Bronchial epithelial cell (primary cell): ENCODE data around the gene MRE11. TPM values are rescaled to one million over a fixed set of nuclear protein-coding genes. Genes with fewer than 3 reads are reported as not detected.

Source experiments
- DNase-seq: peaks from one replicate; pipeline ENCODE4 v3.0.0-alpha.2; 2010; ENCODE audit warnings: low read depth
- FAIRE-seq: peaks from 2 replicates; lab custom pipeline; 2011; peaks lifted over from hg19 to GRCh38; lab: Jason Lieb, UNC
- H3K27me3 ChIP-seq: 2 replicates; pipeline ENCODE4 v1.5.1; 2011; ENCODE audit warnings: low read length; ENCODE audit not compliant: control insufficient read depth, insufficient read depth
- H3K36me3 ChIP-seq: 2 replicates; pipeline ENCODE4 v1.5.1; 2011; ENCODE audit warnings: low read length; ENCODE audit not compliant: control insufficient read depth, insufficient read depth
- H3K4me3 ChIP-seq: 2 replicates; pipeline ENCODE4 v1.5.1; 2011; ENCODE audit warnings: mild to moderate bottlenecking, low read depth, low read length, control low read depth
- total RNA-seq: library from RNA; depleted of rRNA; stranded (reverse); fragments of >200 nt; gene quantifications from 2 replicates; pipeline ENCODE4 v1.2.1, GENCODE V29; 2014
- TF ChIP-seq, protein P1 (sequence below): IDR thresholded peaks from 2 replicates; pipeline ENCODE4 v1.5.1; 2011; ENCODE audit warnings: mild to moderate bottlenecking, moderate library complexity, low read length, control low read depth, inconsistent platforms; ENCODE audit not compliant: insufficient read depth, severe bottlenecking

The MRE11 gene
- total RNA-seq, 1 donor from 2014 or later, result 9.7 TPM

DNA sequence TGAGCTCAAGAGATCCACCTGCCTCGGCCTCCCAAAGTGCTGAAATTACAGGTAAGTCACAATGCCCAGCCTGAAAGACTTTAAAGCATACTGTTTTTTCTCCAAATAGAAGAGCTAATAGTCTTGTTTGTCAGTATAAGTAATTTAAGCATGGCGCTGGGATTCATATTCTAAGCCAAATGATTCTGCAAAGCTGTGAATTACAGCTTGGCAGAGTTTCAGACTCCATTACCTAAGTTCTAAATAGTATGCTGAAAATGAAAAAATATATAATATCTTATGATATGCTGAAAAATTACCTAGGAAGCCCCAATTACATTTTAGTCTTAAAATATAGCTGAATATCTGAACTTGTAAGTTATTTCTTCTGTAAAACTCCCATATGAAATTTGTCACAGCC is 39.3 kb downstream of the MRE11 start:
- Histone ChIP-seq H3K36me3 (no peaks in the 10 kb centered on the region), H3K27me3 (no peaks in the 10 kb centered on the region), H3K4me3 (no peak overlapping the region)
- TF ChIP-seq, protein P1, sequence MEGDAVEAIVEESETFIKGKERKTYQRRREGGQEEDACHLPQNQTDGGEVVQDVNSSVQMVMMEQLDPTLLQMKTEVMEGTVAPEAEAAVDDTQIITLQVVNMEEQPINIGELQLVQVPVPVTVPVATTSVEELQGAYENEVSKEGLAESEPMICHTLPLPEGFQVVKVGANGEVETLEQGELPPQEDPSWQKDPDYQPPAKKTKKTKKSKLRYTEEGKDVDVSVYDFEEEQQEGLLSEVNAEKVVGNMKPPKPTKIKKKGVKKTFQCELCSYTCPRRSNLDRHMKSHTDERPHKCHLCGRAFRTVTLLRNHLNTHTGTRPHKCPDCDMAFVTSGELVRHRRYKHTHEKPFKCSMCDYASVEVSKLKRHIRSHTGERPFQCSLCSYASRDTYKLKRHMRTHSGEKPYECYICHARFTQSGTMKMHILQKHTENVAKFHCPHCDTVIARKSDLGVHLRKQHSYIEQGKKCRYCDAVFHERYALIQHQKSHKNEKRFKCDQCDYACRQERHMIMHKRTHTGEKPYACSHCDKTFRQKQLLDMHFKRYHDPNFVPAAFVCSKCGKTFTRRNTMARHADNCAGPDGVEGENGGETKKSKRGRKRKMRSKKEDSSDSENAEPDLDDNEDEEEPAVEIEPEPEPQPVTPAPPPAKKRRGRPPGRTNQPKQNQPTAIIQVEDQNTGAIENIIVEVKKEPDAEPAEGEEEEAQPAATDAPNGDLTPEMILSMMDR, result no peak
- no peak for DNase-seq
- FAIRE-seq, result no peak

DNA sequence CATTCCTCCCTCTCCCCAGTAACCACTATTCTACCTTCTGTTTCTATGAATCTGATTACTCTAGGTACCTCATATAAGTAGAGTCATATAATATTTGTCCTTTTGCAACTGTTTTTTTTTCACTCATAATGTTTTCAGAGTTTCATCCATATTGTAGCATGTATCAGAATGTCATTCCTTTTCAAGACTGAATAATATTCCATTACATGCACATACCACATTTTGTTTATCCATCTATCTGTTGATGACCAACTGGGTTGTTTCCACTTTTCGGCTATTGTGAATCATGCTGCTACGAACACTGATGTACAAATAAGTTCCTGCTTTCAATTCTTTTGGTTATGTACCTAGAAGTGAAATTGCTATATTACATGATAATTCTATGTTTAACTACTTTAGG is 40.7 kb downstream of the MRE11 start:
- TF ChIP-seq, protein P1, result no peak
- H3K36me3 ChIP-seq, result no peaks in the 10 kb centered on the region
- no peaks in the 10 kb centered on the region for H3K27me3 ChIP-seq
- no peak for FAIRE-seq
- H3K4me3 ChIP-seq, result no peak overlapping the region
- no peak for DNase-seq

- no peaks in the 10 kb centered on the region for H3K27me3 ChIP-seq
- peaks cover 3% of the 10 kb centered on the region for H3K36me3 ChIP-seq
- FAIRE-seq (no peak), DNase-seq (peak; percentile 76)
- no peak overlapping the region for H3K4me3 ChIP-seq
- TF ChIP-seq, protein P1, result no peak
Observed at GRCh38 chr11:94450048-94450447, 43.6 kb downstream of the MRE11 start.

DNA sequence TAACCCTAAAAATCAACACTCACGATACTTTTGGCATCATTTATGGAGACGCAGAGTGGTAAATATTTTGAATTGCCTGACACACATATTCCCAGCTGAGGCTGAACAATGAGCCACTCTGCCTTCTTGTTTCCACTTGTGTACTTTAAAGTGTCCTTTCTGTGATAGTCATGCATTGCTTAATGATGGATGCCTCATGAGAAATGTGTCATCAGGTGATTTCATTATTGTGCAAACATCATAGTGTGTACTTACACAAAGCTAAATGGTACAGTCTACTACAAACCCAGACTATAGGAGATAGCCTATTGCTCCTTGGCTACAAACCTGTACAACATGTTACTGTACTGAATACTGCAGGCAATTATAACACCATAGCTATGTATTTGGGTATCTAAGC is 44.2 kb downstream of the MRE11 start:
- FAIRE-seq, result peak; percentile 96
- TF ChIP-seq, protein P1, result no peak
- H3K4me3 ChIP-seq, result no peak overlapping the region
- DNase-seq, result peak; percentile 100
- H3K27me3 ChIP-seq, result no peaks in the 10 kb centered on the region
- H3K36me3 ChIP-seq, result peaks cover 3% of the 10 kb centered on the region

- Histone ChIP-seq H3K36me3 (peaks cover 3% of the 10 kb centered on the region), H3K4me3 (no peak overlapping the region), H3K27me3 (no peaks in the 10 kb centered on the region)
- DNase-seq, result no peak
- FAIRE-seq, result no peak
- TF ChIP-seq, protein P1, result no peak
Observed at GRCh38 chr11:94449029-94449428, 44.6 kb downstream of the MRE11 start.

DNA sequence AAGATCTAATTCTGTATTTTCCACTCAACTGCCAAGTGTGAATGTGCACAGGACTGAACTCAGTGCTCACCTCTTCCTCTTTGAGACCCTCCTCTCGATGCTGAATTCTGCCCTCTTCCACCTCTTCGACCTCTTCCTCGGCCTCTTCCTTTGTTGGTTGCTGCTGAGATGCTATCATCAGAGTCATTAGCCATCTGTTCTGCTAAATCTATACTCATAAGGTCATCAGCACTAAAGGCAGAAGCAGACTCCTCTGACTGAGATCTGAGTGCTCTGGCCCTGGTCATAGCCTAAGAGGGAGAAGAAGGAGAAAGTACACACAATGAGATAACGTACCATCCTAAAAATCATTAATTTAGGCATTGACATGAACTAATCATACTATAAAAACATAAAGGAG is 46.5 kb downstream of the MRE11 start:
- Histone ChIP-seq H3K36me3 (peaks cover 3% of the 10 kb centered on the region), H3K27me3 (no peaks in the 10 kb centered on the region), H3K4me3 (no peak overlapping the region)
- no peak for DNase-seq
- TF ChIP-seq, protein P1, result no peak
- peak; percentile 32 for FAIRE-seq
